Coronary artery (tissue), 2 donors: ENCODE measurements around the gene DOHH.

Experiments
- DNase-seq: peaks from one replicate; pipeline ENCODE4 v3.0.0-alpha.2; 2017; ENCODE audit warnings: low spot score
- H3K27ac ChIP-seq, 2 donors: fragments of 200-600 bp; sonication (generic); one replicate each; pipeline ENCODE4 v1.5.1; 2016 to 2019
- H3K4me3 ChIP-seq: fragments of 200-600 bp; sonication (generic); 2 replicates; pipeline ENCODE4 v1.5.1; 2016; ENCODE audit warnings: mild to moderate bottlenecking, moderate library complexity
- TF ChIP-seq, protein P1 (sequence below): fragments of 200-600 bp; sonication (generic); IDR thresholded peaks from one replicate; pipeline ENCODE4 v1.5.1; 2019; ENCODE audit warnings: antibody characterized with exemption

Gene DOHH

GRCh38 chr19:3474614-3475013, 25.9 kb downstream of the DOHH start:
- TF ChIP-seq, protein P1, sequence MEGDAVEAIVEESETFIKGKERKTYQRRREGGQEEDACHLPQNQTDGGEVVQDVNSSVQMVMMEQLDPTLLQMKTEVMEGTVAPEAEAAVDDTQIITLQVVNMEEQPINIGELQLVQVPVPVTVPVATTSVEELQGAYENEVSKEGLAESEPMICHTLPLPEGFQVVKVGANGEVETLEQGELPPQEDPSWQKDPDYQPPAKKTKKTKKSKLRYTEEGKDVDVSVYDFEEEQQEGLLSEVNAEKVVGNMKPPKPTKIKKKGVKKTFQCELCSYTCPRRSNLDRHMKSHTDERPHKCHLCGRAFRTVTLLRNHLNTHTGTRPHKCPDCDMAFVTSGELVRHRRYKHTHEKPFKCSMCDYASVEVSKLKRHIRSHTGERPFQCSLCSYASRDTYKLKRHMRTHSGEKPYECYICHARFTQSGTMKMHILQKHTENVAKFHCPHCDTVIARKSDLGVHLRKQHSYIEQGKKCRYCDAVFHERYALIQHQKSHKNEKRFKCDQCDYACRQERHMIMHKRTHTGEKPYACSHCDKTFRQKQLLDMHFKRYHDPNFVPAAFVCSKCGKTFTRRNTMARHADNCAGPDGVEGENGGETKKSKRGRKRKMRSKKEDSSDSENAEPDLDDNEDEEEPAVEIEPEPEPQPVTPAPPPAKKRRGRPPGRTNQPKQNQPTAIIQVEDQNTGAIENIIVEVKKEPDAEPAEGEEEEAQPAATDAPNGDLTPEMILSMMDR, result no peak
- DNase-seq, result no peak
- Histone ChIP-seq H3K4me3 (no peak overlapping the region), H3K27ac (no peak overlapping the region)

DNA sequence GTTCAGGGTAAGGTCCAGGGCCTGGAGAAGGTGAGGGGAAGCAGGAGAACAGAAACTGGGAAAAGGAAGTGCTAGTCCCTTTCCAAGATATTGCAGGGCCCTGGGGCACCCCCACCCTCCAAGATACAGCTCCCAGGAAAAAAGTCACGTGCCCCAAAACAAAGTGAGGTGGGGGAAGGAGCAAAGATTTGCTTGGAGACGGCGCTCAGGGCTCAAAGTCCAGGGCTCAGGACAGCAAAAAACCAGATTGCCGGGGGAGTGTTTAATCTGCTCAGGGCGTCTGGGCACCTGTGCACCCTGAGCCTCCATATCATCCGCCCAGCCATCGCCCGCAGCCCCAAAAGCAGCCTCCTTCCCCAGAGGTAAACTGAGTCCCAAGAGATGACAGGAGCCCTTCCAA, 26.5 kb downstream of the DOHH start:
- H3K27ac ChIP-seq, result no peak overlapping the region
- no peak for DNase-seq
- no peak overlapping the region for H3K4me3 ChIP-seq
- TF ChIP-seq, protein P1, result no peak

- peak; percentile 73 for DNase-seq
- Histone ChIP-seq H3K27ac (no peak overlapping the region), H3K4me3 (peak overlapping the region; percentile 7)
- TF ChIP-seq, protein P1, result peak; percentile 90
Observed at GRCh38 chr19:3471954-3472655, 28.4 kb downstream of the DOHH start.

DNA sequence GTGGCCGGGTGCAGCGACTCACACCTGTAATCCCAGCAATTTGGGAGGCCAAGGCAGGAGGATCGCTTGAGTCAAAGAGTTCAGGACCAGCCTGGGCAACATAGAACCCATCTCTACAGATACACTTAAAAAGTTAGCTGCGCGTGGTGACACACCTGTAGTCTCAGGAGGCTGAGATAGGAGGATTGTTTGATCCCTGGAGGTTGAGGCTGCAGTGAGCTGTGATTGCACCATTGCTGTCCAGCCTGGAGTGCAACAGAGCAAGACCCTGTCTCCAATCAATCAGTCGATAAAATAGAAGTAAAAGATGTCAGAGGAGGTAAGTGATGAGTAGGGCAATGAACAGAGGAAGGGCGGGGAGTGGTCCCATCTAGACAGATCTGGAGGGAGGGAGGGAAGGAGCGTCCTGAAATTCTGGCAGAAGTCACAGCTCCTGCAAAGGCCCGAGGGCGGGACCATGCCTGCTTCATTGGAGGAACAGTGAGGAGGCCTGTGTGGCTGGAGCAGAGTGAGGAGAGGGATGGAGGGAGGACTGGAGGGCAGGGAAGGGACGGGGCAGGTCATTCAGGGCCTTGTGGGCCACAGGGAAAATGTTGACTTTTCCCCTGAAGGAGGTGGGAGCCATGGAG, 29.9 kb downstream of the DOHH start:
- DNase-seq, result no peak
- H3K27ac ChIP-seq, result peak overlapping the region in 1 of 2 donors; percentile 11
- TF ChIP-seq, protein P1, result no peak

GRCh38 chr19:3469638-3470499, 30.6 kb downstream of the DOHH start:
- H3K4me3 ChIP-seq, result no peak overlapping the region
- TF ChIP-seq, protein P1, result no peak
- H3K27ac ChIP-seq, result peak overlapping the region; percentile 27 to 42
- DNase-seq, result no peak

More for the DNA sequence above, 29.9 kb downstream of the DOHH start:
- H3K4me3 ChIP-seq, result no peak overlapping the region

DNA sequence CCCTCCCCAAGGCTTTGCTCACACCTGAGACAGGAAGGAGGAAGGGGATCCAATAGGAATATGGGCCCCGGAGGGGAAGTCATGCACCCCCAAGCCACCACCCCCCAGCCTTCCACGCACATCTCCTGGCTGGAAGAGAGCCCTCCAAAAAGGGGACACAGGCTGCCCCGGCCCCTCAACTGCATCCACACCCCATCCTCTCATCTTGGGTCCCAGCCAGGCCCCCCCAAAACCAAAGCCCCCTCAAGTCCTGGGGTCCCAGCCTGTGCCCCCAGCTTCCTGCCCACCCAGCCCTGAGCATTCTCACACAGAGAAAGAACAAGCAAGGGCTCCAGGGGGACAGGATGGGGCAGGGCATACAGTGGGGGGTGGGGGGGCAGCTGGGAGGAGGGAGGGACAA, 32.3 kb downstream of the DOHH start:
- TF ChIP-seq, protein P1, result no peak
- Histone ChIP-seq H3K4me3 (no peak overlapping the region), H3K27ac (peak overlapping the region; percentile 76 to 83)

More for the DNA sequence above, 32.3 kb downstream of the DOHH start:
- no peak for DNase-seq
